Activated naive CD8-positive, alpha-beta T cell treated with anti-CD3 and anti-CD28 coated beads, Interleukin-2, amount 50 U/mL, for 16 hours (primary cell): ENCODE results near the gene EGFL7.
A peak's percentile ranks its signal among the peaks of the same experiment; 100 is the strongest.

ENCODE experiments used
- DNase-seq: peaks from one replicate; pipeline ENCODE4 v3.0.0-alpha.2; 2020; ENCODE audit warnings: low read depth, low spot score

The EGFL7 gene

GRCh38 chr9:136685790-136686533 is 23.2 kb downstream of the EGFL7 start:
- DNase-seq = no peak

- DNase-seq = no peak
These were observed 23.7 kb downstream of the EGFL7 start for GRCh38 chr9:136686534-136686793.

GRCh38 chr9:136686794-136687711 is 24.3 kb downstream of the EGFL7 start, which contains the start of gene AGPAT2:
TSS of gene AGPAT2 (minus strand) at chr9:136687457. CDS start at chr9:136687357, 100 bp downstream.
- peak; percentile 29 for DNase-seq

DNA sequence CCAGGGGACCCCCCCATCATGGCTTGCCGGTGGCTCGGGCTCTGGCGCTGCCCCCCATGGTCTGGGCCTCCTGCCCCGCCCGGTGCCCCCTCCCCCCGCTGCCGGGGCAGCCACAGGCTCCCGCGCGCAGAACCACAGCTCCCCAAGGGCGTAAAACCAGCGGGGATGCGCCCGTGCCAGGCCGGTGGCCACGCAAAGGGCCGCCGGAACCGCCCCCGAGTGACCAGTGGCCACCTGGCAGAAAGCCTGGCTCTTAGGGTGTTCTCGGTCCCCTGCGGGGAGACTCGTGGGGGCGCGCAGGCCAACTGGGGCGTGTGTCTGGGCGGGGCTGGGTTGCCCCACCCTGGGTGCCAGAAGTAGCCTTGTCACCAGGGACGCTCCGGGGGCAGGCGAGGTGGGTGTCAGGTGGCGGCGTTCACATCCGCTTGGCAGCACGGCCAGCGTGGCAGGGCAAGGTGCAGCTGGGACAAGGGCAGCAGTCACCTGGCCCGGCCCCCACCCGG is 25.1 kb downstream of the EGFL7 start:
- no peak for DNase-seq

GRCh38 chr9:136688274-136689107 is 25.8 kb downstream of the EGFL7 start:
- no peak for DNase-seq

- no peak for DNase-seq
These were observed 26.4 kb downstream of the EGFL7 start for GRCh38 chr9:136689108-136689460.

- no peak for DNase-seq
These were observed 27.5 kb downstream of the EGFL7 start for GRCh38 chr9:136690104-136690805.

- no peak for DNase-seq
These were observed 28.1 kb downstream of the EGFL7 start for GRCh38 chr9:136690806-136691261.

GRCh38 chr9:136691316-136692184 is 28.8 kb downstream of the EGFL7 start:
- no peak for DNase-seq

GRCh38 chr9:136692185-136693134 is 29.7 kb downstream of the EGFL7 start:
- DNase-seq = no peak

DNA sequence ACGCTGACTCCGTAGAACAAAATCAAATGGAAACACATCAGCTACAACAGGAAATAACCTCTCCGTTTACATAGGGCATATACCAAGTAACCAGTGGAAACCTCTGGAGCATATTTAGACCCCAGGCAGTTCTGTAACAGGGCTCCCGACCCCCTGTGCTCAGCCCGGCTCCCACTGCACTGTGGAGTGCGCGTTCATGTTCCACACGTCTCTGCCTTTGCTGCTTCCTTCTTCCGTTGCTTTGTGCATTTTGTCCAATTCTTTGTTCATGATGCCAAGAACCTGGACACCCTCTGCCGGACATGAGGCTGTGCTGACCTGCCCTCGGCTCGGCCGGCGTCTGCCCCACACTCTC is 30.4 kb downstream of the EGFL7 start:
- DNase-seq = no peak

DNA sequence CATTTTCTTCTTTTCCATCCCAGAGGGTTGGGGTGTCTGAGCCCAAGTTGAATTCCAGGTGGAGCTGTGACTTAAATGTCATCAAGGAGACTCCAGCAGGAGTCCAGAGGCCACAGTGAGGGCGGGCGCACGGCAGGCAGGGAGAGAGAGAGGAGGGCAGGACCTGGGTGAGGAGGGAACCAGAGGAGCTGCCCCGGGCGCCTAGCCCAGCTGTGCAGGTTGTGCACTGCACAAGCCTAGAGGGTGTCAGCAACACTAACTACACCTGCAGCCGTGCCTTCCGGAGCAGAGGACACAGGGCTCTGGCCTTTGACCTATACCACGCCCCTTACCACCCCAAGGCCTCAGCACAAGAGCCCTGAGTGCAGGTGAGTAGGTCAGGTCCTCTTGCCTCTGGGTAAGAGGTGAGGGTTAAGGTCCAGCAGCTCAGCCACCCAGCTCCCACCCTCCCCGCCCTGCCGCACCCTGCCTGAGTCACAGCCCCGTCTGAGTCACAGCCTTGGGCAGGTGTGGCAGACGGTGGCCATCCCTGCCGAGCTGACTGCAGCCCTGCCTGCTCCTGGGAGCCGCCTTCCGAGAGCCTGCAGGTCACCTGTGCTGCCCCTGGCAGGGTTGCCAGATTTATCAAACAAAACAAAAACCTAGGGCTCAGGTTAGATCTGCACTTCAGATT is 30.9 kb downstream of the EGFL7 start:
- no peak for DNase-seq

DNA sequence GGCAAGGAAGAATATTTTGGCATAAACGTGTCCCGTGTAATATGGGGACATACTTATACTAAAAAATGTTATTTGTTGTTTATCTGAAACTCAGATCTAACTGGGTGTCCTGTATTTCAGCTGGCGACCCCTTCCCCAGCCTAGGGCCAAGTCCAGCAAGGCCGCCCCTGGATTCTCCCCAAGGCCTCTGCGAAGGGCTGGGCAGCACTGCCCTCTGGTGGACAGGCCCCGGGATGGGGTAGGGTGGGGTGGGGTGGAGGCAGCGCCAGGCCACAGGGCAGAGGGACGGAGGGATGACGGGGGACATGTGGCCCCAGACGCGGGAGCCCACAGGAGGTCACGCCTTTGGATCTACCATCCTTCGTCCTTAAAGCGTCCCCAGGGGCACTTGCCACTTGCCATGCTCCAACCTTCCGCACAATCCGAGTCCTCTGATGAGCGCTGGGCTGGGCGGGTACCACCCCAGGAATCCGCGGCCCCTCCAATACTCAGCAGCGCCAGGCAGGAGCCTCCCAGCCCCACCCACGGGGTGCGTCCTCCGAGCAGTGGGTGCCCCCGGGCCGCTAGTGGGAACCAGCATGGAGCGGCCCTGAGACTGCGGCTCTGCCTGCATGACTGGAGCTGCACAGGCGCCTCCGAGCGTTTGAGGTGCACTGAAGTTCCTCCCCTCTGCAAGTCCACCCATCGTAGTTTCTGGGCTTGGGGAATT is 31.6 kb downstream of the EGFL7 start:
- DNase-seq = no peak

DNA sequence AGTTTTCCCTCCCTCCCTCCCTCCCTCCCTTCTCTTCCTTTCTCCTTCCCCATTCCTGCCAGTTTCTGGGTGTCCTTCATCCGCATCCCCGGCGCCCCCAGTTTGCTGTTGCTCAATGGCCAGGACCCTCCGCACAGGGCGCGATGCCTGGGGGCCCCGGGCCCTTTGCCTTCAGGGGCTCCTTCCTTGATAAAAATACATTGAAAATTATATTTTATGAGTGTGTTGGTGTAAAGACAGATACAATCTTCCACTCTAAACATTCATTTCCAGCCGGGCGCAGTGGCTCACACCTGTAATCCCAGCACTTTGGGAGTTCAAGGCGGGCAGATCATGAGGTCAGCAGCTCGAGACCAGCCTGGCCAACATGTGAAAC is 32.1 kb downstream of the EGFL7 start:
- no peak for DNase-seq

- DNase-seq = no peak
These were observed 32.7 kb downstream of the EGFL7 start for GRCh38 chr9:136695435-136695895.

DNA sequence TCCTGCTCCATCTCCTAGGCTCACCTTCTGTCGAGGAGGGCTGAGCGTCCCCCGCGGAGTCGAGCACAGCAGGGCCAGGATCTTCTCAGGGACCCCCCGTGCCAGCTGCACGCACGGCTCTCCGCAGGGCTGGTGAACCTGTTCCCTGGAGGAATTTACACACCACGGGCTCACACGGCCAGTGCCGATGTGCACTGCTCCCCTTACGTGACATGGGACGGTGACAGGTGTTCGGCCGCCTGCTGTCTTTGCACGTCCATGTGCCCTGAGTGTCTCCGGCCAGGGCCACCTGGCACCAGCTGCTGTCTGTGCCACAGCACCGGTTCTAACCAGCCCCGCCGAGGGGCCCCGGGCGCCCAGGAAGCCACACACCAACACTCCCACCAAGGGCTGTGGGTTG is 33.2 kb downstream of the EGFL7 start:
- no peak for DNase-seq

GRCh38 chr9:136696502-136696901 is 33.8 kb downstream of the EGFL7 start:
- no peak for DNase-seq
